ENCODE measurements around the gene DUSP18.
A peak's percentile ranks its signal among the peaks of the same experiment; 100 is the strongest.
"Not testable (repeated sequence)": the region's sequence is repeated elsewhere in the genome, so short reads cannot be mapped to it uniquely, and the experiment has no call there.

The DUSP18 gene

GRCh38 chr22:30676565-30676964 is 8.9 kb upstream of the DUSP18 start:
- not testable (repeated sequence) for DNase-seq

GRCh38 chr22:30675436-30675835 is 7.8 kb upstream of the DUSP18 start:
- DNase-seq: peak; percentile 89 to 93

DNA sequence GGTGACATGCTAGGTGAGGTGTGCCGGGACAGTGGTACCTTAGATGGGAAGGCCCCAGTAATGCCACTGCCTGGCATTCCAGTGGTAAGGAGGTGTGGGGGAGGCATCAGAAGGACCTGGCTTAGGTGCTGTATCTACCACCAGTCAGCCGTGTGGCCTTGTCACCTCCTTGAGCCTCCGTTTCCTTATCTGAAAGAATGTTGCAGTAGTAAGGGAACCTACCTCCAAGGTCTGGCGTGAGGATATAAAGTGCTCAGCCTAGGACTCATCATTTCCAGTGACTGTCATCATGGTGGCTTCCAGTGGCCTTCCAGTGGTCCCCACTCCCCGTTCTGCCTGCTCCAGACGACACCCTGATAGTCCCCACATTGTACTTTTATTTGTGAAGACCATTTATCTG is 6.8 kb upstream of the DUSP18 start:
- no peak for DNase-seq

- no peak for DNase-seq
These were observed 5.5 kb upstream of the DUSP18 start for GRCh38 chr22:30673136-30673535.

- no peak for DNase-seq
These were observed 3.4 kb upstream of the DUSP18 start for GRCh38 chr22:30671071-30671470.

GRCh38 chr22:30668386-30668710 is 673 bp upstream of the DUSP18 start:
- DNase-seq: no peak

- DNase-seq: no peak
These were observed 575 bp downstream of the DUSP18 start for GRCh38 chr22:30667107-30667493.

GRCh38 chr22:30665786-30666185 is 1.9 kb downstream of the DUSP18 start:
- no peak for DNase-seq

DNA sequence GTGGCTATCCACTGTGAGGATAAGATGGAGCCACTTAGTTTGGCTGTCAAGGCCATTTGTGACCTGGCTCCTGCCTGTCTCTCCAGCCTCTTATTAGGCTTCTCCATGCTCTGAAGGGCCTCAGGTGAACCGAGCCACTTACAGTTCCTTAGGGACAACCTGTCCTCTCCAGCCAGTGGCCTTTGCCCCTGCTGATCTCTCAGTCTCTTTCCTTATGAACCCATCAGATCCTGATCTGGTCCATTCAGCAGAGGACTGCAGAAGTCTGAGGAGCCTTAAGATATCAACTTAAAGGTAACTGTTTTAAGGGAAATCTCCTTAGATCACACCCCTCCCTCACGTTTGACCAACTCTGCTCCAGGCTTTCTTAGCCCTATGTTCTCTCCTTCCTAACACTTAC is 2.4 kb downstream of the DUSP18 start:
- DNase-seq: no peak

- DNase-seq: no peak
These were observed 2.9 kb downstream of the DUSP18 start for GRCh38 chr22:30664798-30665197.

GRCh38 chr22:30662040-30662439 is 5.6 kb downstream of the DUSP18 start:
- DNase-seq: no peak

DNA sequence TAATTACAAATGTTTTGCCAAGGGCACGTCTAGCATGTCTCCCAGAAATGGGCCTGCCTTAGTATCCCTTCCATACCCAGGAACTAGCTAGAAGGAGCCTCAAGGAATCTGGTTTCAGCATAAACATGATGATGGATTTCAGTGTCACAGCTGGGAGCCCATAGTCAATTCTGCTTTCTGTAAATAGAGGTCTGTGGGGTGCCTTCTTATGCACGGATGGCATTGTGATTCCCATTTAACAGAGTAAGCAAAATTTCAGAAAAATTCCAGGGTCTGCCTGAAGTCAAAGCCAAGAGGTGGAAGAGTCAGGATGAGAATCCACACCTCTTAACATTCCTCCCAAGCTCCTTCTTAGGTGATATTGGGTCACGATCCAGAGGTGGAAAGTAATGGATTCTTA is 12.1 kb downstream of the DUSP18 start:
- DNase-seq: no peak

GRCh38 chr22:30654361-30654760 is 13.3 kb downstream of the DUSP18 start:
- no peak for DNase-seq

DNA sequence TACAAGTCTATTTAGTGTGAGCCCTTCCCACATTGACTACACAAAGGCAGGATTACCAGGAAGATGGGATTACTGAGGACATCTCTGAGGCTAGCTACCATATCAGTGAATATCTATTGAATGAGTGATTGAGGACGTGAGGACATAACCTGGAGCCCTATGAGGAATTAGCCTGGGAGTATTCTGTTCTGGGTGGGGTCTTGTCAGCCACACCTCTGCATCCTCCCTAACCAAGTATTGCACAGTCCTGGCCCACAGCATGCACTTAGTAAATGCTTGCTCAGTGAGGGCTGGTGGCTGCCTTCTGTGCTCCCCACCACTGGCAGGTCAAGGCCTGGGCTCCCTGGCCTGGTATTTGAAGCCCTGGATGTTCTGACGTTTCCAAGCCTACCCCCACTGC is 14.8 kb downstream of the DUSP18 start:
- DNase-seq: no peak

DNA sequence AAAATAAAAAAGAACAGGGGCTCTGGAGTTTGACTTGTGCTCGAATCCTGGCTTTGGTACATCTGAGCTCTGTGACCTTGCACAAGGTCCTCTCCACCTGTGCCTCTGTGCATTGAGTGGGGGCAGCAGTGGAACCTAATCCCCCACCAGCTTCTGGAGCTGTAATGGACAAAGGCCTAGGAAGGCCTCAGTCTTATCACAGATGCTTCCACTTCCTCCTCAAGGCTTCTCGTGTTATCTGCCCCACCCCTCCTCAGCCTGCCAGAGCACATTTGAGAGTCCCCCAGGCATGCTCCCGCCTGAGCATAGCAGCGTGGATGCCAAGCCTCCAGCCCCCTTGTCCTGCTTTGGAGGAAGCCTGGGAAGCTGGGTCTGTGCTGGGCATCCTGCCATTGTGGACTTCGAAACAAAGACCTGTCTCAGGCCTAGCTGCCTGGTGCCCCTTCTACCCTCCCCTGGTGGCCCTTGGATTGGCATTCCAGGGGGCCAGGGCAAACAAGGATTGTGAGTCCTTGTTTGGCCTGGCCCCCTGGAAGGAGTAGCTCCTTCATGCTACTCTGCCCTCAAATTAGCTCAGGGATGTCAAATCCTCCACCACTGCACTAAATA is 17.1 kb downstream of the DUSP18 start:
- DNase-seq: no peak

GRCh38 chr22:30649430-30650007 is 18.2 kb downstream of the DUSP18 start:
- no peak for DNase-seq

DNA sequence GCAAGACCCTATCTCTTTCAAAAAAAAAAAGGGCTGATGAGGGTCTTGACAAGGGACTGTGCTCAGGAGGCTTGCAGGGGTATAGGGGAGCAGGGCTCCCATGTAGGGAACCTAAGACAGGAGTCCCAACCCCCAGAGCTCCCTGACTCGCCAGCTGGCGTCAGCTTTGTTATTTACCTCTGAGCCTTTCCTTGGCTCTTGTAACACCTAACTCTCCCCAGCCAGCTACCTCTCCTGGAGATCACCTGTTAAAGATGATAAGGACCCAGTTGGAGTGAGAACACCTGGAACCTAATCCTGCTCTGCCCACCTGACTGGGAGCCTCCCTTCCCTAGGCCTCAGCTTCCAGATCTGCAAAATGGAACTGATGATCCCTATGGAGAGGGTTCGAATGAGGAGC is 18.9 kb downstream of the DUSP18 start:
- no peak for DNase-seq

DNA sequence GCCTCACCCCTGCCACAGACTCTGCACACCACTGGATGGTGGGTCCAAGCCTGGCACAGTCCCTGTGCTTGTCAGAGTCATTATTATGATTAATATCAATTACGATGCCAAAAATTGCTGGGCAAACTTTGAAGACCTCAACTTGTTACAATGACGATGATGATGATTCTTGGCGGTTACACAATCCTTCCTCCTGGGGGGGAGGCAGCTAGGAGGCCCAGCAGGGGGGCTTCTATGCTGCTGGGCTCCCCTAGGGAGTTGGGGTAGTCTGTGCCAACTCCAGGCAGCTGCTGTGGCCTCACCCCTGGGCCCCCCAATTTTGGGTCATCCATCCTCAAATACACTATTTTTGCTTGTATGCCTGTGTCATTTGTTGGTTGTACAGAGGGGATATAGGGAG is 20.1 kb downstream of the DUSP18 start:
- no peak for DNase-seq

DNA sequence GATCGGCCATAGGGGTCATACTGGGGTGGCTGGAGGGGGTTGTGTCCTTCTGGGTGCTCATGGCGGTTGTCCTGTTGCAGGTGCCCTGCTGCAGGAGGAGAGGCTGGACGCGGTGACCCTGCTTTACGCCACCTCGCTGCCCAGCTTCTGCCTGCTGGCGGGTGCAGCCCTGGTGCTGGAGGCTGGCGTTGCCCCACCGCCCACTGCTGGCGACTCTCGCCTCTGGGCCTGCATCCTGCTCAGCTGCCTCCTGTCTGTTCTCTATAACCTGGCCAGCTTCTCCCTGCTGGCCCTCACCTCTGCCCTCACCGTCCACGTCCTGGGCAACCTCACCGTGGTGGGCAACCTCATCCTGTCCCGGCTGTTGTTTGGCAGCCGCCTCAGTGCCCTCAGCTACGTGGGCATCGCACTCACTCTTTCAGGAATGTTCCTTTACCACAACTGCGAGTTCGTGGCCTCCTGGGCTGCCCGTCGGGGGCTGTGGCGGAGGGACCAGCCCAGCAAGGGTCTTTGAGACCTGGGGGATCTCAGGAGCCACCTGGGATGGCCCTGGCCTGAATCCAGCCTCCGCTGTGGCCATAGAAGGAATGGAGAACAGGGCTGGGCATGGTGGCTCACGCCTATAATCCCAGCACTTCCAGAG is 21.0 kb downstream of the DUSP18 start:
- DNase-seq: no peak

GRCh38 chr22:30643055-30643875 is 24.4 kb downstream of the DUSP18 start:
- DNase-seq: no peak

DNA sequence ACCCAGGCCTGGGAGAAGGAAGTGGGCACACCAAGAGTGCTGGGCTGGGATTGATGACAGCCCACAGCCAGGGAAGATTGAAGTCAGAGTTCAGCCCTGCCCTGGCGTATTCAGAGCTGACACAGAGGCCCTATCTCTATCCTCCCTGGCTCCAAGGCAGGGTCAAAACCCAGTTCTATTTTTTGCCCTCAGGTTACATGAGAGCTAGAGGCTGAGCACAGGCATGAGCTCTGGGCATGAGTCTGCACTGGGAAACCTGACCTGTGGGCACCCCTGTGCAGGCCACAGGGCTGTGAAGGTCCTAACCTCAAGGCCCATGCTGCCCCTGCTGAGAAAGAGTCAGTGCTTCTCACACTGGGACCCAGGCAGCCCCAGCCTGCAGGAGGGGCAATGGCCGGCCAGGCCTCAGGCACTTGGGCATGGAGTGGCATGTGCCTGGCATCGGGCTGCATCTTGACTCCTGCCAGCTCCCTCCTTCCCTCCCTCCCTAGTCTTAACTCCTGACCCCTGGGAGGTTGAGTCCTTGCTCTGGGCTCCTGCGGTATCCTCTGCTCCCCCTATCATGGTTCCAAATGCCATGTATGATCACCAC is 26.7 kb downstream of the DUSP18 start:
- DNase-seq: no peak

GRCh38 chr22:30640361-30640760 is 27.3 kb downstream of the DUSP18 start:
- DNase-seq: no peak

- no peak for DNase-seq
These were observed 30.0 kb downstream of the DUSP18 start for GRCh38 chr22:30637701-30638114.
